HG02759 (cell line): ENCODE data around the gene SMAD4.
"Not testable (repeated sequence)": the region's sequence is repeated elsewhere in the genome, so short reads cannot be mapped to it uniquely, and the experiment has no call there.

Experiments used
- ATAC-seq: cut with Tn5 transposase; IDR thresholded peaks from one replicate; pipeline ENCODE4 v1.9.1; 2021; ENCODE audit warnings: mild to moderate bottlenecking, moderate library complexity; ENCODE audit not compliant: unreplicated experiment

Gene SMAD4

DNA sequence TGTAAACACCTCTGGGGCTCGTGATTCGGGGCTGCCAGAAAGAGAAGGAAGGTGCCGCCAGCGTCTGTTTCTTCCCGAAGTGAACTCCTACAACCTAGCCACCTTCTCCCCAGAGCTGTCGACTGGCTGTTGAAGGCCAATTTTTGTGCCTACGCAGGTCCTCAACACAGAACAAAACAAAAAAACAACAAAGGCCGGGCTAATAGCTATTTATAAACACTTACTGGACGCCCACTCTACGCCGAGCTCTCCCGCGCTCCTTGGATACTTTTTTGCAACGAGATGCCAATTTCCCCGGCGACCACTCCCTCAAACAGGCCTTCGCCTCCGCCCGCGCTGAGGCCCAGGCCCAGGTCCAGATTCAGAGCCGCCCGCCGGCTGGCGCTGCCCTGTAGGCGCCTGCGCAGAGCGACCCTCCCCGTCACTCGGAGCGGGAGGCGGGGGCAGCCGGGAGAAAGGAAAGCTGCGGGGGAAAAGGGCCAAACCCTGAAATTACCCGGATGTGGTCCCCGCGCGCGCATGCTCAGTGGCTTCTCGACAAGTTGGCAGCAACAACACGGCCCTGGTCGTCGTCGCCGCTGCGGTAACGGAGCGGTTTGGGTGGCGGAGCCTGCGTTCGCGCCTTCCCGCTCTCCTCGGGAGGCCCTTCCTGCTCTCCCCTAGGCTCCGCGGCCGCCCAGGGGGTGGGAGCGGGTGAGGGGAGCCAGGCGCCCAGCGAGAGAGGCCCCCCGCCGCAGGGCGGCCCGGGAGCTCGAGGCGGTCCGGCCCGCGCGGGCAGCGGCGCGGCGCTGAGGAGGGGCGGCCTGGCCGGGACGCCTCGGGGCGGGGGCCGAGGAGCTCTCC lies at the start of gene SMAD4:
Gene SMAD4, plus strand, starts transcription at position 520 of the 843 bp plus-strand sequence. CDS start 16,834 bp downstream, outside the sequence.
- peak; percentile 73 for ATAC-seq

DNA sequence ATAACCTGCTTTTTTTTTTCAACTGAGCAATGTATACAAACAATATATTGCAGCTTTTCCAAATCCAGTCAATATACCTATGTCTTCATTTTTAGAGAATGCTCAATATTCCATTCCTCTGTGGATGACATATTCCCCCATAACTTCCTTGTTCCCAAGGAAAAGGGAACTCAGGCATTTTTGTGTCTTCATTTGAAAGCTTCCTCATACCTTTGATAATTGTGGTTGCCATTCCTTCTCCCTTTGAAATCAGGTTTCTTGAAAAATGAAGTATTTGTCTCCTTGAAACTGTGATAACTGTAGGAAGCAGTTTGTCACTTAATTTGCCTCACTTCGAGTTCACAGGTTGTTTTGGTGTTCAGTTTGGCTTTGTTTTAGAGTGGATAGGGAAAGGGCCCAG lies 48.6 kb upstream of the SMAD4 start:
- ATAC-seq, result no peak

DNA sequence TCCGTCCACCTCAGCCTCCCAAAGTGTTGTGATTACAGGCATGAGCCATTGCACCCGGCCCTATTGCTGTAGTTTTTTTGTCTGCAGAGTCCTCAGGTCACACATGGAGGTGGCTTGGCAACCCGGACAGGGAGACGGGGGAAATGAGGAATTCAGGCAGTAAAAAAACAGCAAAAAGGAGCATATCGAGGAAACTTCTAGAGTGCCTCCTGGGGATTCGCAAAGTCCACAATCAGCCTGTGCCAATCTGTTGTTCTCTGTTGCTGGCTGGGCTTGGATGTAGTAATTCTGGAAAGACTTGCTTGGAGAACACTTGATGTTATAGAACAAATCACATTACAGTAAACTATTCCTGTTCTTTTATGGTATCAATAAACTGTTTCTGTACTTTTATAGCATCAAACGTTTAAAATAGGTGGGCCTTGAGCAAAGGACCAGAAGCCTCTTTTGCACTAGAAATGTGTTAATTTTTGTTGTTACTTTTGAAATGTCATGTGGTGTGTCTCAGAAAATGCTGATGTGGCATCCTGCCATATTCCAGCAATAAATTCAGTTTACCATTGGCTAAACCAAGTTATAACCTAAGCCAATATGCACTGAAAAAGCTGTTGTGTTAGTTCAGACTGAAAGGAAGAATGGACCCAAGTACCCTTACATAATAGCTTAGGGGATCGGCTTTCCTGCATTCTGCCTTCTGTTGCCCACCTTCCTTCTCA lies 47.8 kb upstream of the SMAD4 start:
- ATAC-seq, result no peak

DNA sequence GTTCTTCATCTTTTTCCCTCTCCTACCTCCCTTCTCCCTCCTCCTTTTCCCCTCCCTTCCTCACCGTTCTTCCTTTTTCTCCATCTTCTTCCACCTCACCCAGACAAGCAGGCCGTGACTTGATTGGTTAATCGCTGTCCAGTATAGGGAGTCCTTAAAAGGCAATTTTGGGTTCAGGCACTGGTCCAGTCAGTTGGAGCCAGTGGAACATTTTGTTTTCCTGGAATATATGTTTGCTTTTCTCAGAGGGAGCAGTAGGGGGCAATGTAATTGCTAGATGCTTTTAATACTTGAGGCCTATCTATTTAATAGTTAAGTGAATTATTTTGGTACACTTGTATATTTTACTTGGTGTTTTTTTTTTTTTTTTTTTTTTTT lies 47.2 kb upstream of the SMAD4 start:
- ATAC-seq, result no peak

DNA sequence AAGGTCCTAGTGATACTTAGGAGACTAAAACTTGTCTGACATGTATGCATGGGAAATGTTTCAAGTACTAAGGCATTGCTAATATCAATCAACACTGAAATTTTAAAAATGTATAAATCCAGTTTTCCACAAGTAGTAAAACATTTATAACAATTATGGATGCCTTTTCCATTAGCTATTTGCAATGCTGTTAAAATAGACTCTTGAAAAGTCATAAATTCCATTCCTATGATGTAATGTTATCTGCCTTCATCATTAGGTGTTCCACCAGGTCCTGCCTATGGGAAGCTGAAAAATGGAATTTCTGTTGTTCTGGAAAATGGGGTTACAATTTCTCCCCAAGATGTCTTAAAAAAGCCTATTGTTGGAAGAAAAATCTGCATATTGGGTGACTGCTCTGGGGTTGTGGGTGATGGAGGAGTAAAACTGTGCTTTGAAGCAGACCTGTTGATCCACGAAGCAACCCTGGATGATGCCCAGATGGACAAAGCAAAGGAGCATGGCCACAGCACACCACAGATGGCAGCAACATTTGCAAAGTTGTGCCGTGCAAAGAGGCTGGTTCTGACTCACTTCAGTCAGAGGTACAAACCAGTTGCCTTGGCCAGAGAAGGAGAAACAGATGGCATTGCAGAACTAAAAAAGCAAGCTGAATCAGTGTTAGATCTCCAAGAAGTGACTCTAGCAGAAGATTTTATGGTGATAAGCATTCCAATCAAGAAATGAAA lies 43.5 kb upstream of the SMAD4 start:
- no peak for ATAC-seq

DNA sequence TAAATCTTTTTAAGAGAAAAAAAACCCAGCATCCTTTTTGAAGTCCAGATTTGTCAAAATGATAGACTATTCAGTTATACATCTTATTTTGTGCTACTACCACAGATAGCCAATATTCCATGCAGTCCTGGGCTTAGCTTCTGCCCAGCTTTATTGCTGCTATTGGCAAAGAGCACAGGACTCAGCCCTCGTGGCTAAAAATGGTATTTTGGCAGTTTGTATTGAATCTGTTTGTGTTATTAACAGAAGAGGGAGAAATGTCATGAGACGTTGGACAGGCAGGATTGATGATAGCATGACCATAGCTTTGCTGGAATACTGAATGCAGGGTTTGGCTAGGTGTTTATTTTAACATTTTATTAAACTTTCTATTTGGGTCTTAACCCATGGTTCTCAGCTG lies 42.8 kb upstream of the SMAD4 start:
- no peak for ATAC-seq

DNA sequence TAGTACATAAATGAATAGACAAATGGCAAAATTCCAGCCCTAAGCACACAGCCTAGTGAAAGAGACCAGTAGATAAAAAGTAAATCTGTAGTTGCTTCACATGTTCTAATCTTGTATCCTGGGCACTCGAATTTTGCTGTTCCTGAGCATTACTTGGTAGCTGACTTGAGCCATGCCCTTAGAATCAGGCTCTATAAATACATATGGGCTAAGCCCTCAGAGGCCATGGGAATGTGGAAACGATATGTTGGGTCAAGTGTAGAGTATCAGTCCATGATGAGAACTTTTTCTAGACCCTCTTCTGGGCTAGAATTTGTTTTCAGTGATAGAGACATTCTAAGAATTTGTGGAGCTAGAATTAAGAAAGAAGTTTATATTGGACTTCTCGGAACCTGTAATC lies 40.3 kb upstream of the SMAD4 start:
- no peak for ATAC-seq

DNA sequence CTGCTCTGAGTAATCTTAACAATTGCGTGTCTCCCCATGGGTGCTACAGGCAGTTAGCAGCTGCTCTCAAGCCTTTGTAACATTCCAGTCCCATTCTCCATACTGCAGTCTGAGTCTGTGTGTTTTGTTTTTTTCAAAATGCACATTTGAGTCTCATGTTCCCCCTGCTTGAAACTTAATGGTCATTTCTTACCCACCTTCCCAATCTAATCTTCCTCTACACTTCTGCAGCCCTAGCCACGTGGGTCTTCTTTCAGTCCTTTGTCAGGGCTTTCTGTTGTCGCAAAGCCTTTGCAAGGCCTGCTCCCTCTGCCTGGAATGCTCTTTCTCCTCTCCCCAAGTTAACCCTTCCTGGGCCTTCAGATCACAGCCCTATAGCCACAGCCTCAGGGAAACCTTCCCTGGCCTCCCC lies 37.7 kb upstream of the SMAD4 start:
- ATAC-seq, result no peak

DNA sequence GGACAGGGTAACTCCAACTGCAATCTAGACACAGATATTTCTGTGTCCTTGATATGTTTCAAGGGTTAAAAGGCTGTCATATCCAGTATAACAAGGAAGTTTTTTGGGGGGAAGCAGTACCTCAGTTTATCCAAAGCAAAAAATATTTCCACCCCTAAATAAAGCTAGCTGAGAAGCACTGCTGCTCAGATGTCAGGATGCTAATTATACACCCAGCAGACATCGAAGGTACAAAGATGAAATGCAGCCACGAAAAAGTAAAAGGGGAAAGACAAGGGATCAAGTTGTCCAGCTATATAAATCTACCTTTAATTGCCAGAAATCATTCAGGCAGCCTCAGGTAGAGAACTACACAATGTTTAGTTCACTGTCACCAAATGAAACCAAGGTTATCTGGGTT lies 36.0 kb upstream of the SMAD4 start:
- no peak for ATAC-seq

DNA sequence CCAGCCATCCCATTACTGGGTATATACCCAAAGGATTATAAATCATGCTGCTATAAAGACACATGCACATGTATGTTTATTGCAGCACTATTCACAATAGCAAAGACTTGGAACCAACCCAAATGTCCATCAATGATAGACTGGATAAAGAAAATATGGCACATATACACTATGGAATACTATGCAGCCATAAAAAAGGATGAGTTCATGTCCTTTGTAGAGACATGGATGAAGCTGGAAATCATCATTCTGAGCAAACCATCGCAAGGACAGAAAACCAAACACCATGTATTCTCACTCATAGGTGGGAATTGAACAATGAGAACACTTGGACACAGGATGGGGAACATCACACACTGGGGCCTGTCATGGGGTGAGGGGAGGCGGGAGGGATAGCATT lies 26.8 kb upstream of the SMAD4 start:
- ATAC-seq, result not testable (repeated sequence)

DNA sequence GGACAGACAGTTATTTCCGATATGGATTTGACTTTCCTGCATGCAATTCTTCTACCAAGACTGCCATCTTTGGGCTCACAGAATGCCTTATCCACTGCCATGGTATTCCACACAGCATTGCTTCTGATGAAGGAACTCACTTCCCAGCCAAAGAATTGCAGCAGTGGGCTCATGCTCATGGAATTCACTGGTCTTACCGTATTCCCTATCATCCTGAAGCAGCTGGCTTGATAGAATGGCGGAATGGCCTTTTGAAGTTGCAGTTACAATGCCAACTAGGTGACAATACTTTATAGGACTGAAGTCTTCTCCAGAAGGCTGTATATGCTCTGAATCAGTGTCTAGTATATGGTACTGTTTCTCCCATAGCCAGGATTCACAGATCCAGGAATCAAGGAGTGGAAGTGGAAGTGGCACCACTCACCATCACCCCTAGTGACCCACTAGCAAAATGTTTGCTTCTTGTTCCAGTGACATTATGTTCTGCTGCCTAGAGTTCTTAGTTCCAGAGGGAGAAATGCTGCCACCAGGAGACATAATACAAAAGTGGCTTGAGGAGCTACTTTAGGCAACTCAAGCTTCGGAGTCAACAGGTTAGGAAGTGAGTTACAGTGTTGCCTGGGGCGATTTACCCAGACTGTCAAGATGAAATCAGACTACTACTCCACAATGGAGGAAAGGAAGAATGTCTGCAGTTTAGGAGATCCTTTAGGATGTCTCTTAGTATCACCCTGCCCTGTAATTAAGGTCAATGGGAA lies 23.8 kb upstream of the SMAD4 start:
- no peak for ATAC-seq

DNA sequence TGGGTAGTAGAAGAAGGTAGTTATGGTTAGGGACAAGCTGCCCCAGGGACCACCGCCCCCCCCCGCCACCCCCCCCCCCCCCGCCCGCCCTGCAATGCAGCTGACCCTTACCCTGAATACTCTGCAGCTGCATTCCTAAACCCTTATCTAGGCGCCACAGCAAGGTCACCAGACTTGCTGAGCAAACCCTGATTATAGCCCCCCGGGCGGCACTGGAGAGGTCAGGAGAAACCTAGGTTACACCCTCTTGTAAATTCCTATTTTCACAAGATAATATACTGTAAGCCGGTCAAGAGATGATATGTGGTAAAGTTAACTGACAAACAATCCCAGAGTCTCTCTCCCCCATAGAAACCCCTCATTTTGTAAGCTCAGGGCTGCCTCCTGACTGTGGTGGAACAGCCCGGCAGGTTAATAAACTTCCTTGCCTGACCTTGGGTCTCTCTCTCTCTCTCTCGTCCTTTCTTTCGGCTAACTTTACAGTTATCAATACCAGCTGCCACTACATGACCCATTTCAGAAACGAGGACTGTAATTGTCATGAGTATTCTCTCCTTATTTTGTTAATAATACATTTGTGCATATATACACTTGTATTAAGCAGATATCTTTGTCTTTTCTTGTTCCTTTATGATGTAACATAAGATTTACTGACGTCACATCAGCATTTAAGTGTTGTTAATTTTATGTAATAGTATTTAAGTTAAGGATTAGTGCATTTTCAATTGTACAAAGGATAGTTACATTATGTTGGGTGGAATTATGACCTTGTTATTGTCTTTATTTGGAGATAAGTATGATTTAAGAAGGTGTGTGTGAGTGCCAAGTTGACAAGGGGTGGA lies 22.8 kb upstream of the SMAD4 start:
- ATAC-seq, result no peak

DNA sequence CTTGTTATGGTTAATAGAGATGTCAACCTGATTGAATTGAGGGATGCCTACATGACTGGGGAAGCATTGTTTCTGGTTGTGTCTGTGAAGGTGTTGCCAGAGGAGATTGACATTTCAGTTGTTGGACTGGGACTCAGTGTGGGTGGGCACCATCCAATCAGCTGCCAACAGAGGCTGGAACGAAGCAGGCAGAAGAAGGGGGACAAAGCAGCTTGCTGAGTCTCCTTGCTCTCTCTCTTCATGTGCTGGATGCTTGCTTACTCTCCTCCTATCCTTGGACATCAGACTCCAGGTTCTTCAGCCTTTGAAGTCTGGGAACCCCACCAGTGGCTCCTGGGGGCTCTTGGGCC lies 22.2 kb upstream of the SMAD4 start:
- ATAC-seq, result no peak

DNA sequence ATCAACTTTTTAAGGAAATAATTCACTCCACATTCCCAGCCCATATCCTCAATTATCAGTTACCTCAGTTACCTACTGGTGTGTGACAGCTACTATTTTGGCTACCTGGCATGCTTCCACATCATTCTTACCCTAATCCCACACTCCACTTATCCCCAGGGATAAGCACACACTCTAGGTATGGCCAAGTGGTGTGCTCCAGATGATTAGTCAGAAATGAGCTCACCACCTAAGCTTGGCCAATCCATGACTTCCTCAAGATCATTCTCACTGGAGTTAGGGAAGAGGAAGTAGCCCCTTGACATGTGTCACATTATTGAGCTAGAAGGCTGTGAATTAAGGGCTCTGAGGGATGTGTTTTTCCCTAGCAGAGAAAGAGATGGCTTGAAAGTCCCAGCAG lies 20.9 kb upstream of the SMAD4 start:
- ATAC-seq, result no peak

DNA sequence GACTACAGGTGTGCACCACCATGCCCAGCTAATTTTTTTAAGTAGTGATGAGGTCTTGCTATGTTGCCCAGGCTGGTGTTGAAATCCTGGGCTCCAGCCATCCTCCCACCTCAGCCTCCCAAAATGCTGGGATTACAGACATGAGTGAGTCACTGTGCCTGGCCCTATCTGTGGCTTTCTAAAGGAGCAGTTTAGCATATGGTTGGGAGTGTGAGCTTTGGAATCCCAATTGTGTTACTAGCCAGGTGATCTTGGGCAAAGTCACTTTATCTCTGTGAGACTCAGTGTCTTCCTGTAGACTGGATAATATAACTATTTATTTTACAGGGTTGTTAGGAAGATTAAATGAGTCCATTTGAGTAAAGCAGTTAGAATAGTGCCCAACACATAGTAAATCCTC lies 19.8 kb upstream of the SMAD4 start:
- ATAC-seq, result no peak

DNA sequence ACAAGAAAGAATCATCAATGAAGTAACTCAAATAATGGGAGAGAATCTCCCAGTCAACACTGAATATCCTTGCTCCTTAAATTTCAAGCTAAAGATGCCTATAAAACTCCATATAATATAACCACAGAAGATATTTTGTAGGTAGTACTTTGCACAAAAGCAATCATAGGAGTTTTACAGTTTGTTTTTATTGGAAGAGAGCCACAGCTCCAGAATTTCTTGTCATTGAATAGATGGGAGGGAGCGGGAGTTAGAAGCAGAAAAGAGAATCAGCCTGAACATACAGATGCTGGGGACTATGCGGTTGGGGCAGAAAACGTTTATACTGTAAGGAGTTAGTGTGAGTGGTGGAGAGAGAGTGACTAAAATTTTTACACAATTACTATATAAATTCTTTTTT lies 18.3 kb upstream of the SMAD4 start:
- ATAC-seq, result no peak

DNA sequence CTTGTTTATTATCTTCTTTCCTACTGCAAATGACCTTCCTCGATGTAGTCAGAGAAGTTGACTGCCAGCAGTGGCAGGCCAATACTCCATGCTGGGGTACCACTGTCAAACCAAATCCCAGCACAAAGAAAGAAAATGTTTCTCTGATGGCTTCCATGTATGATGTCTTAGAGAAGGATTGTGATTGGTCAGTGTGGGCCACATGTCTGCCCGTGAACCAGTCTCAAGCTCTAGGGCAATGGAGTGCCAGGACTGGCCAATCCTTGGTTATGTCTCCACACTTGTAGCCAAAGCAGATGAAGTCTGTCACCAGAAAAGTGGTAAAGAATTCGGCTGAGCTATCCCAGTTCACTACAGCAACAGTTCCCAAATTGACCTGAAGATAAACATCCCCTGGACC lies 17.6 kb upstream of the SMAD4 start:
- no peak for ATAC-seq

DNA sequence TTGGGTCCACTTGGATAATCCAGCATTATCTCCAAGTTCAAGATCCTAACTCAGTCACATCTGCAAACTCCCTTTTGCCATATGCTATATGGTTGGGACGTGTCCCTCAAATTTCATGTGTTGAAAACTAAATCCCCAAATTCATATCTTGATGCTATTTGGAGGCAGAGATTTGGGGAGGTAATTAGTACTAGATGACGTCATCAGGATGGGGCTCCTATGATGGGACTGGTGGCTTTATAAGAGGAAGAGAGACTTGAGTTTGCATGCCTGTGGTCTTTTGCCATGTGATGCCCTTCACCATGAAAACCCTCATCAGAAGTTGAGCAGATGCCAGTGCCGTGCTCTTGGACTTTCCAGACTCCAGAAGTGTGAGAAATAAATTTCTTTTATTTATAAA lies 16.8 kb upstream of the SMAD4 start:
- no peak for ATAC-seq

DNA sequence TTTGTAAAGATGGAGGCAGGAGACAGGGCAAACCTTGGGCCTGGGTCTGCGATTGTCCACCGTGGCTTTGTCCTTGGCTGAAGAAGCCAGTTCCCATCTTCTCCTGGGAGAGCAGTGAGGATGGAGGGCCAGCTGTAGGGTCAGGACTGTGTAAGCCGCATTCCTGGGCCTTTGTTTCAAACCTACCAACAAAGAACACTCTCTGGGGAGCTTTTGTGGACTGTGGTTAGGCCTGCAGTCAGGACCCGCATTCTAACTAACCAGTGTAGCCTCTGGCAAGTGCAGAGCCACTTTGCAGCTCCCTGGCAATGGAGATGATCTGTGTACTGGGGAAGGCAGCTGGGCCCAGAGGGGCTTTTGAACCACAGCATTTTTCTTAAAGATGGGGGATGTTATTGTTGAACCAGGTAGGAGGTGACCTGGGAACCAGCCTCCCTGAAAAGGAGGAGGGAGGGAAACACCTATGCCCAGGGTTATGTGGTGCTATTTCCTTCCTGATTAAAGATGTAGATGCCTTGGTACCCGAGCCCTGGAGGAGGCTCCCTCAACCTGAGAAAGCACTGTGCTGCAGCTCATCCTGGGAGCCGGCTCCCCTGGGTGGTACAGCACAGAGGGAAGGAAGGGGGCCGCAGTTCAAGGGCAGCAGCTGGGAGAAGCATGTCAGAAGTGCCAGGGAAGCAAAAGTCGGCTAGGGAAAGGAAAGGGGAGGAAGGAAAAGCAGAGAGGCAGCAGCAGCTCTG lies 12.7 kb upstream of the SMAD4 start:
- no peak for ATAC-seq

DNA sequence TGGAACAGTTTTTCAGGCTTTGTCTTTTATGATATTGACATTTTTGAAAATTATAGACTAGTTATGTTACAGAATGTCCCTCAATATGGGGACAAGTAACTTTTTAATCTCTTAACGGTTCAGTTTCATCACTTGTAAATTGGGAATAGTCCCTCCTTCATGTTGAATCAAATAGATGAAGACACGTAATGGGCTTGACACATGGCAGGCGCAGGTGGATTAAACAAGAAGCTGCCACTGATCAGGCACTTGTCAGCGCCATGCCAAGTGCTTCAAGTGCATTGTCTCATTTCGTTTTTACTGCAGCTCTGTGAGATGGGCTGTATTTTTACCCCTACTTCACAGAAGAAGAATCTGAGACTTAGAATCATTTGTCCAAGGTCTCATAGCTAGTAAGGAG lies 9.5 kb upstream of the SMAD4 start:
- no peak for ATAC-seq
